HepG2 (cell line): ENCODE measurements around the gene SNED1. TPM values are rescaled to one million over a fixed set of nuclear protein-coding genes. Genes with fewer than 3 reads are reported as not detected.

ENCODE experiments used
- ATAC-seq: fragments of 200-7000 bp; cut with Tn5 transposase; 3 replicates; pipeline ENCODE4 v1.9.1; 2020; ENCODE audit warnings: mild to moderate bottlenecking, moderate library complexity
- BruUV-seq: library from RNA; stranded (reverse); fragments of 400-500 nt; replicated peaks from 2 replicates; lab custom pipeline; 2021; lab: Mats Ljungman, UMichigan
- CTCF ChIA-PET: fragments of 300-600 bp; formaldehyde crosslinking; extraction: SDS; loops from one replicate; lab custom pipeline; 2021; ENCODE audit warnings: low total read pairs, inconsistent platforms, low intra/inter-chr PET ratio; lab: Yijun Ruan, JAX
- POLR2A ChIA-PET: fragments of 350-600 bp; sonication (Branson Sonifier 250); formaldehyde crosslinking; loops from one replicate; lab custom pipeline; 2020; ENCODE audit warnings: antibody characterized with exemption, inconsistent platforms; lab: Yijun Ruan, JAX
- DNase-seq: peaks from one replicate; pipeline ENCODE4 v3.0.0-alpha.2; 2015; ENCODE audit warnings: low spot score
- FAIRE-seq: peaks from 3 replicates; lab custom pipeline; 2011; peaks lifted over from hg19 to GRCh38; lab: Jason Lieb, UNC
- H2AFZ ChIP-seq: one replicate; pipeline ENCODE4 v1.6.1; 2011; ENCODE audit warnings: low read length, inconsistent platforms
- H3K27ac ChIP-seq: fragments of 300-600 bp; 3 replicates; pipeline ENCODE4 v1.8.0; 2011; ENCODE audit warnings: mixed run types, mild to moderate bottlenecking, mixed read lengths, low read length, inconsistent platforms; ENCODE audit not compliant: insufficient read depth; ENCODE audit errors: extremely low read length
- H3K27me3 ChIP-seq, 2 experiments: fragments of 200-600 bp in 1 of 2; 2 replicates in 1 of 2; 3 replicates in 1 of 2; pipeline versions ENCODE4 v1.6.0 to v1.8.0; 2011; ENCODE audit warnings: low read length in 2 of 2, mild to moderate bottlenecking in 2 of 2, moderate library complexity in 2 of 2, inconsistent platforms in 1 of 2; ENCODE audit not compliant: insufficient read depth in 2 of 2, control insufficient read depth in 1 of 2
- H3K36me3 ChIP-seq, 2 experiments: fragments of 200-600 bp in 1 of 2; replicated peaks in 1 of 2; 2 replicates in 1 of 2; 3 replicates in 1 of 2; pipeline versions ENCODE4 v1.5.1 to v1.8.0; 2011; ENCODE audit warnings: low read length in 2 of 2, inconsistent platforms in 1 of 2; ENCODE audit not compliant: insufficient read depth in 2 of 2, control insufficient read depth in 1 of 2
- H3K4me1 ChIP-seq: 2 replicates; pipeline ENCODE4 v1.5.1; 2012; ENCODE audit warnings: low read length, inconsistent platforms; ENCODE audit not compliant: insufficient read depth
- H3K4me2 ChIP-seq: 2 replicates; pipeline ENCODE4 v1.6.0; 2011; ENCODE audit warnings: low read depth, low read length, inconsistent platforms
- H3K4me3 ChIP-seq, 3 experiments: fragments of 200-600 bp in 1 of 3; sonication (generic), shearing (Covaris generic) in 1 of 3; replicated peaks in 1 of 3; 2 replicates each; pipeline ENCODE4 v1.5.1; 2011 to 2016; ENCODE audit warnings: low read length in 3 of 3, inconsistent platforms in 2 of 3, low read depth in 2 of 3, mild to moderate bottlenecking in 2 of 3, control low read depth in 1 of 3, mixed read lengths in 1 of 3; ENCODE audit not compliant: insufficient read depth in 1 of 3
- H3K79me2 ChIP-seq: one replicate; pipeline ENCODE4 v1.6.1; 2011; ENCODE audit warnings: low read length, inconsistent platforms; ENCODE audit not compliant: insufficient read depth
- H3K9ac ChIP-seq: 2 replicates; pipeline ENCODE4 v1.6.0; 2011; ENCODE audit warnings: mild to moderate bottlenecking, low read depth, low read length, inconsistent platforms; ENCODE audit not compliant: insufficient read depth
- H3K9me3 ChIP-seq: 2 replicates; pipeline ENCODE4 v1.5.1; 2012; ENCODE audit warnings: mild to moderate bottlenecking, low read length
- H4K20me1 ChIP-seq: 2 replicates; pipeline ENCODE4 v1.6.0; 2011; ENCODE audit warnings: inconsistent platforms, mild to moderate bottlenecking, low read length, moderate library complexity; ENCODE audit not compliant: insufficient read depth
- CENPX ChIP-seq: sonication (generic); formaldehyde crosslinking; IDR thresholded peaks from 2 replicates; pipeline ENCODE4 v1.9.0; 2021; ENCODE audit warnings: mild to moderate bottlenecking, missing genetic modification reagents, moderate library complexity
- CREBL2 ChIP-seq: sonication (generic); formaldehyde crosslinking; IDR thresholded peaks from 2 replicates; pipeline ENCODE4 v1.8.1; 2023; ENCODE audit warnings: missing genetic modification reagents, mild to moderate bottlenecking, borderline replicate concordance
- DNMT1 ChIP-seq: sonication (generic); formaldehyde crosslinking; IDR thresholded peaks from 2 replicates; pipeline ENCODE4 v1.5.1; 2020; ENCODE audit warnings: mild to moderate bottlenecking, missing genetic modification reagents
- E2F1 ChIP-seq: sonication (generic); formaldehyde crosslinking; IDR thresholded peaks from 2 replicates; pipeline ENCODE4 v1.5.0; 2020; ENCODE audit warnings: missing genetic modification reagents
- FOXC1 ChIP-seq: sonication (generic); formaldehyde crosslinking; IDR thresholded peaks from 2 replicates; pipeline ENCODE4 v1.8.0; 2022; ENCODE audit warnings: mild to moderate bottlenecking, missing genetic modification reagents, borderline replicate concordance
- HDAC1 ChIP-seq: sonication (generic); formaldehyde crosslinking; IDR thresholded peaks from 2 replicates; pipeline ENCODE4 v1.5.1; 2020; ENCODE audit warnings: mild to moderate bottlenecking, missing genetic modification reagents
- MAX ChIP-seq: IDR thresholded peaks from 2 replicates; pipeline ENCODE4 v1.6.1; 2012; ENCODE audit warnings: inconsistent platforms
- NR2F2 ChIP-seq: IDR thresholded peaks from 2 replicates; pipeline ENCODE4 v1.6.1; 2012; ENCODE audit warnings: low read depth, inconsistent platforms, borderline replicate concordance
- NRL ChIP-seq: sonication (generic); formaldehyde crosslinking; IDR thresholded peaks from 2 replicates; pipeline ENCODE4 v1.5.0; 2020; ENCODE audit warnings: missing genetic modification reagents, mild to moderate bottlenecking, moderate library complexity, borderline replicate concordance
- PAX8 ChIP-seq: sonication (generic); formaldehyde crosslinking; IDR thresholded peaks from 2 replicates; pipeline ENCODE4 v1.8.0; 2022; ENCODE audit warnings: mild to moderate bottlenecking, missing genetic modification reagents, borderline replicate concordance
- PHF5A ChIP-seq: IDR thresholded peaks from one replicate; pipeline ENCODE4 v1.6.1; 2018; ENCODE audit warnings: low read depth, missing genetic modification reagents; ENCODE audit not compliant: unreplicated experiment
- PRPF4 ChIP-seq: fragments of 200-400 bp; formaldehyde crosslinking; IDR thresholded peaks from 2 replicates; pipeline ENCODE4 v1.6.1; 2016; ENCODE audit warnings: low read length, low read depth; ENCODE audit not compliant: poor library complexity, severe bottlenecking
- RARA ChIP-seq: IDR thresholded peaks from 2 replicates; pipeline ENCODE4 v1.6.1; 2016; ENCODE audit warnings: missing genetic modification reagents, missing compliant biosample characterization
- TARDBP ChIP-seq: sonication (generic); formaldehyde crosslinking; IDR thresholded peaks from 2 replicates; pipeline ENCODE4 v1.8.0; 2022; ENCODE audit warnings: mild to moderate bottlenecking, missing genetic modification reagents
- ZNF296 ChIP-seq: sonication (generic); formaldehyde crosslinking; conservative IDR thresholded peaks from 2 replicates; pipeline ENCODE4 v1.5.0; 2020; ENCODE audit warnings: mild to moderate bottlenecking, missing genetic modification reagents
- ZSCAN25 ChIP-seq: sonication (generic); formaldehyde crosslinking; IDR thresholded peaks from 2 replicates; pipeline ENCODE4 v1.8.0; 2022; ENCODE audit warnings: mild to moderate bottlenecking, missing genetic modification reagents
- WGBS: methylation state at CpG from one replicate; pipeline ENCODE4 v1.1.6; 2017; ENCODE audit warnings: low lambda C conversion rate; 5-methylcytosine and 5-hydroxymethylcytosine counted together
- in situ Hi-C: cut with HindIII; loops from 2 replicates; pipeline ENCODE4 v1.10.0; 2017; ENCODE audit warnings: low pct_unique_long_range_greater_than_20kb; ENCODE audit not compliant: extremely low pct_ligation_motif_present
- intact Hi-C: fragments of 100-400 bp; cut with micrococcal nuclease; formaldehyde crosslinking; loops from one replicate; pipeline ENCODE4 v1.10.0; 2022; ENCODE audit not compliant: unreplicated experiment
- polyA plus RNA-seq, 8 experiments: library from polyadenylated mRNA; depleted of rRNA in 3 of 8; stranded (reverse) in 7 of 8; unstranded in 1 of 8; fragments of >200 nt; fragmentation: Illumina TruSeq in 4 of 8; extraction: Trizol in 4 of 8; gene quantifications; 2 replicates each; pipeline versions ENCODE4 v1.2.1 to v1.2.3, GENCODE V29; 2011 to 2016; ENCODE audit warnings: low read depth in 4 of 8, missing spikeins in 1 of 8, mixed read lengths in 1 of 8; ENCODE audit not compliant: insufficient read depth in 1 of 8
- total RNA-seq, 5 experiments: library from RNA; depleted of rRNA; stranded (reverse); fragments of >200 nt; fragmentation: Illumina TruSeq; extraction: Trizol; gene quantifications; 2 replicates each; pipeline ENCODE4 v1.2.3, GENCODE V29; 2016; ENCODE audit warnings: low read depth in 1 of 5

The SNED1 gene
- total and polyA plus RNA-seq, 2 of the 13 experiments (the other 11 are each of a cell fraction or from before 2014, with no cell fraction given) = 0.15 to 0.65 TPM

GRCh38 chr2:240983996-240984498 is 14.4 kb upstream of the SNED1 start (continued):
- no peak for TF ChIP-seq PRPF4
- TF ChIP-seq HDAC1 (CRISPR knock-in tag) = peak; percentile 53; the same call in 1 of the 2 replicates
- peak; percentile 87; the same call in 1 of the 2 replicates for TF ChIP-seq ZSCAN25
- no peak for TF ChIP-seq E2F1 (CRISPR knock-in tag)
- no peak for TF ChIP-seq FOXC1
- no peak for TF ChIP-seq CENPX (CRISPR knock-in tag)
- no peak for TF ChIP-seq TARDBP (CRISPR knock-in tag)
- TF ChIP-seq ZNF296 (CRISPR knock-in tag) = no peak
- TF ChIP-seq DNMT1 (CRISPR knock-in tag) = no peak
- no peak for TF ChIP-seq MAX

- H4K20me1 ChIP-seq = no peaks in the 10 kb centered on the region
- no peak overlapping the region for H3K9ac ChIP-seq
- no peak overlapping the region for H2AFZ ChIP-seq
- no peaks in the 10 kb centered on the region for H3K36me3 ChIP-seq
- H3K9me3 ChIP-seq = no peaks in the 10 kb centered on the region
- no peak for DNase-seq
- peak overlapping the region; percentile 57; the same call in 1 of the 2 replicates for H3K4me2 ChIP-seq
- H3K4me1 ChIP-seq = peaks cover 44% of the 10 kb centered on the region
- ATAC-seq = peak; percentile 5; the same call in 2 of the 3 replicates
- ChIA-PET POLR2A (interaction anchor here (1.0 to 2.0 kb wide), 3 partner anchors 20 to 129 kb away, joined by 3 to 6 read pairs (median 5); no protein-coding TSS in a partner anchor), CTCF (no interaction called here)
- H3K27ac ChIP-seq = no peak overlapping the region
- no peaks in the 10 kb centered on the region for H3K79me2 ChIP-seq
- H3K4me3 ChIP-seq = peak overlapping the region in 1 of 3 experiments; percentile 29; a peak in 1 of 6 replicates
- intact Hi-C loops (loop anchor here (10.0 kb wide), 1 partner anchor 1781 kb away; no protein-coding TSS in a partner anchor), in situ Hi-C loops (loop anchor here (5.0 kb wide), 1 partner anchor 69 kb away; no protein-coding TSS in a partner anchor)
- no peak for FAIRE-seq
- WGBS = 19% methylated on average over 15 of the region's 20 CpGs
- no TSS peak for BruUV-seq
- peaks cover 14 to 56% of the 10 kb centered on the region in 2 experiments; a peak in 3 of 5 replicates for H3K27me3 ChIP-seq
- TF ChIP-seq PAX8 = no peak
- TF ChIP-seq E2F1 (CRISPR knock-in tag) = no peak
- no peak for TF ChIP-seq CREBL2 (CRISPR knock-in tag)
- TF ChIP-seq PHF5A (CRISPR knock-in tag) = no peak
- peak; percentile 57; the same call in 1 of the 2 replicates for TF ChIP-seq NR2F2
- TF ChIP-seq NRL = peak; percentile 2; the same call in 1 of the 2 replicates
- no peak for TF ChIP-seq RARA (CRISPR knock-in tag)
Measured at GRCh38 chr2:240985881-240986786, 12.3 kb upstream of the SNED1 start.
